Mononuclear cell (primary cell): ENCODE data around the gene STRN4. TPM values are rescaled to one million over a fixed set of nuclear protein-coding genes. Genes with fewer than 3 reads are reported as not detected.

ENCODE experiments used
- H3K27me3 ChIP-seq: 2 replicates; pipeline ENCODE4 v1.6.0; 2011; ENCODE audit warnings: low read length, control low read depth; ENCODE audit not compliant: insufficient read depth
- H3K4me1 ChIP-seq: 2 replicates; pipeline ENCODE4 v1.5.1; 2011; ENCODE audit warnings: mild to moderate bottlenecking, low read length, control low read depth; ENCODE audit not compliant: insufficient read depth
- H3K4me3 ChIP-seq: 2 replicates; pipeline ENCODE4 v1.5.1; 2011; ENCODE audit warnings: mild to moderate bottlenecking, low read length, moderate library complexity
- H3K9me3 ChIP-seq: 2 replicates; pipeline ENCODE4 v1.5.1; 2011; ENCODE audit warnings: low read depth, mild to moderate bottlenecking, control low read depth, low read length
- total RNA-seq: library from RNA; depleted of rRNA; stranded (reverse); fragments of >200 nt; gene quantifications from one replicate; pipeline ENCODE4 v1.2.3, GENCODE V29; 2012

STRN4 gene, protein sequence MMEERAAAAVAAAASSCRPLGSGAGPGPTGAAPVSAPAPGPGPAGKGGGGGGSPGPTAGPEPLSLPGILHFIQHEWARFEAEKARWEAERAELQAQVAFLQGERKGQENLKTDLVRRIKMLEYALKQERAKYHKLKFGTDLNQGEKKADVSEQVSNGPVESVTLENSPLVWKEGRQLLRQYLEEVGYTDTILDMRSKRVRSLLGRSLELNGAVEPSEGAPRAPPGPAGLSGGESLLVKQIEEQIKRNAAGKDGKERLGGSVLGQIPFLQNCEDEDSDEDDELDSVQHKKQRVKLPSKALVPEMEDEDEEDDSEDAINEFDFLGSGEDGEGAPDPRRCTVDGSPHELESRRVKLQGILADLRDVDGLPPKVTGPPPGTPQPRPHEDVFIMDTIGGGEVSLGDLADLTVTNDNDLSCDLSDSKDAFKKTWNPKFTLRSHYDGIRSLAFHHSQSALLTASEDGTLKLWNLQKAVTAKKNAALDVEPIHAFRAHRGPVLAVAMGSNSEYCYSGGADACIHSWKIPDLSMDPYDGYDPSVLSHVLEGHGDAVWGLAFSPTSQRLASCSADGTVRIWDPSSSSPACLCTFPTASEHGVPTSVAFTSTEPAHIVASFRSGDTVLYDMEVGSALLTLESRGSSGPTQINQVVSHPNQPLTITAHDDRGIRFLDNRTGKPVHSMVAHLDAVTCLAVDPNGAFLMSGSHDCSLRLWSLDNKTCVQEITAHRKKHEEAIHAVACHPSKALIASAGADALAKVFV
- 66.0 TPM for total RNA-seq

DNA sequence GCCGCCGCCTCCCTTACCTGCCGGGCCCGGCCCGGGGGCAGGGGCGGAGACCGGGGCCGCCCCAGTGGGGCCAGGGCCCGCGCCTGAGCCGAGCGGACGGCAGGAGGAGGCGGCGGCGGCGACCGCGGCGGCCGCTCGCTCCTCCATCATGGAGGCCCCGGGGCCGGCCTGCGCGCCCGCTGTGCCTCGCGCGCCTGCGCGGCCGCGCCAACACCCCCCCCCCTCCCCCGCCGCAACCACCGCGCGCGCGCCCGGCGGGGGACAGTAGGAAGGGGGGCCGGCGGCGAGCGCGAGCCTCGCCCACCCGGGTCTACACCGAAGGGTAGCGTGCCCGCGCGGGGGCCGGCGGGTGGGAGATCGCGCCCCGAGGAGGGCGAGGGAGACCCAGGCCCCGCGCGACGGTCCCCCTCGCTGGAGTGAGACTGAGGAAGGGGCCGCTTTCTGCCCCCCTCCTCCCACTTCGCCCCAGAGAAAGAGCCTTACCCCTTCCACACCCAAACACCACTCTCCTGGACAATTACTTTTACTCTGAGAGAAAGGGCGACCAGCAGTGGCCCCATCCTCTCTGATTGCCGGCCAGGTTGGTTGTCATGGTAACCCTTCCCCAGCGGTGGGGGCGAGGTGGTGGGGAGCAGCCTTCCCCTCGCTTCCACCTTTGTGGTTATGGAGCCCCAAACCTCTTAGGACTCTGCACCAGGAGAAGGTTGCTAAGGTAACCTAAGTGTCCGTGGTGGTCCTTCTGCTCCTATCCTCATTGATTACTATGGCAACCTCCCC lies at the start of gene STRN4:
STRN4 (minus strand) TSS at position 170 of the 777 bp plus-strand sequence; CDS start at position 150, 20 bp downstream.
- peaks cover 46% of the 10 kb centered on the region for H3K4me1 ChIP-seq
- peak within 1 kb of the TSS; percentile 74 for H3K4me3 ChIP-seq
- H3K9me3 ChIP-seq: no peaks in the 10 kb centered on the region
- no peaks in the 10 kb centered on the region for H3K27me3 ChIP-seq

DNA sequence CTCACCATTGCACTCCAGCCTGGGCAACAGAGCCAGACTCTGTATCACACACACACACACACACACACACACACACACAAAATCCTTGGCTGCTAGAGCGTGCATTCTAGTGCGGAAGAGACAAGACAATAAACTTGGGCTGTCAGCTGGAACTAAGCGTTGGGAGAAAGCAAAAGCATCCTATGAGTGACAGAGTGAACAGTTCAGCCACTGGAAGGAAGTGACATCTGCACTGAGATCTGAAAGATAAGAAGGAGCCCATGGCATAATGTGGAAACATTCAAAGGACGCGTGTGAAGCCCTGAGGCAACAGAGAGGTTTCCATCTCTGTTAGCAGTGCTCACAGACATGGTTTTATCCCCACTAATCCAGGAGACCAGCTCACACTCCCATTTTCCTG lies 45.7 kb upstream of the STRN4 start:
- Histone ChIP-seq H3K27me3 (no peaks in the 10 kb centered on the region), H3K9me3 (no peaks in the 10 kb centered on the region), H3K4me1 (peaks cover 20% of the 10 kb centered on the region), H3K4me3 (no peak overlapping the region)

DNA sequence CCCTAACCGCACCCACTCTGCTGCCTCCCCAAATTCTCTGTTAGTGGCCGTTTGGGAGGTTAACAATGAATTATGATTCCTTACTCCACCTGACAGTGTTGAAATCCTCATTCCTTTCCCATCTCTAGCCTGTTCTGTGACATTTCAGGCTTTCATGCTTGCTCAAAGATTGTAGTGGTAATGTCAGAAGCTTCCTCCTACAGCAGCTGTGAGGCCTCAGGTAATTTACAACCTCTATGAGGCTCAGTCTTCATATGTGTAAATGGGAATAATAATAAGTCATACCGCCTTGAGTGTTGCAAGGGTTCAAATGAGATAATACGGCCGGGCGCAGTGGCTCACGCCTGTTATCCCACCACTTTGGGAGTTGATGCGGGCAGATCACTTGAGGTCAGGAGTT lies 43.1 kb upstream of the STRN4 start:
- Histone ChIP-seq H3K4me1 (peaks cover 46% of the 10 kb centered on the region), H3K9me3 (no peaks in the 10 kb centered on the region), H3K4me3 (no peak overlapping the region), H3K27me3 (no peaks in the 10 kb centered on the region)

DNA sequence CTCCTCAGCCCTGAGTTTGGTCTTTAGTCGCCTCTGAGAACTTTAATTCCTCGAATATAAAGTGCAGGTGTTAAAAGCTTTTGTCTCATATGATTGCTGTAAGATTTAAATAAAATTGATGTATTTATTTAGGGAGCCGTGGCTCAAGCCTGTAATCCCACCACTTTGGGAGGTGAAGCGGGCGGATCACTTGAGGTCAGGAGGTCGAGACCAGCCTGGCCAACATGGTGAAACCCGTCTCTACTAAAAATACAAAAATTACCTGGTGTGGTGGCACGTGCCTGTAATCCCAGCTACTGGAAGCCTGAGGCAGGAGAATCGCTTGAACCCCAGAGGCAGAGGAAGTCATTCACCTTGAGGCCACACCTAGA lies 42.7 kb upstream of the STRN4 start:
- Histone ChIP-seq H3K4me3 (no peak overlapping the region), H3K4me1 (peaks cover 50% of the 10 kb centered on the region), H3K9me3 (no peaks in the 10 kb centered on the region), H3K27me3 (no peaks in the 10 kb centered on the region)

DNA sequence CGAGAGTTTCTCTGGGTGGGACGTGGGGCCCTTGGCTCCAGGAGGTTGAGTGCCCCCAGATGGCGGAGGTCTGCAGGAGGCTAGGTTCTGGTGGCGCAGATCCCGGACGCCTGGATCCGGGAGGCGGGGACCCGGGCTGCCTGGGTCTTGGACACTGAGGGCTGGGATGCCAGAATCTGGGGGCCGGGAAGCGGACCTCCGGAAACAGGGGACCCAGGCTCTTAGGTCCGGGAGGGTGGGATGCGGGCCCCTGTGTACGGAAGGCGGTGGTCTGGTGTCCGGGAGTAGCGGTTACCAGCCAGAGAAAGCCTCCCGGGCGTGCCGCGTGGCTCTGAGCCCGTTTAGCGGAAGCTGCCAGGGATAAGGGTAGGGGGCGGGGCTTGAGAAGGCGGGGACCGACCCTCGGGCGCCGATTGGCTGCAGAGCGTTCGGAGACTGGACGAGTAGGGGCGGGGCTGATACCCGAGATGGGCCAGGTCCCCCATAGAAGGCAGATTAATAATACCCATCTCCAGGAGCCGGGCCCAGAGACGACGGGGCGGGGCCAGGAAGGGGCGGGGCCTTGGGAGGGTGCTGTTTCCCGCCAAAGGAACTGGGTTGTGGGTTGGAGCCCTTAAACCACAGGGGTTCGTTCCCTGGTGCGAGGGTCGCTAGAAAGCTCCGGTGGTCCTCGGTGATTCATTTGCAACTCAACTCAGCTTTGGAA lies 42.2 kb upstream of the STRN4 start, which contains the start of gene SLC1A5:
SLC1A5 (minus strand) TSS at position 333 of the 706 bp plus-strand sequence. CDS start 629 bp downstream, outside the sequence.
- Histone ChIP-seq H3K4me1 (peaks cover 53% of the 10 kb centered on the region), H3K4me3 (peak within 1 kb of the TSS; percentile 78), H3K9me3 (no peaks in the 10 kb centered on the region), H3K27me3 (no peaks in the 10 kb centered on the region)

DNA sequence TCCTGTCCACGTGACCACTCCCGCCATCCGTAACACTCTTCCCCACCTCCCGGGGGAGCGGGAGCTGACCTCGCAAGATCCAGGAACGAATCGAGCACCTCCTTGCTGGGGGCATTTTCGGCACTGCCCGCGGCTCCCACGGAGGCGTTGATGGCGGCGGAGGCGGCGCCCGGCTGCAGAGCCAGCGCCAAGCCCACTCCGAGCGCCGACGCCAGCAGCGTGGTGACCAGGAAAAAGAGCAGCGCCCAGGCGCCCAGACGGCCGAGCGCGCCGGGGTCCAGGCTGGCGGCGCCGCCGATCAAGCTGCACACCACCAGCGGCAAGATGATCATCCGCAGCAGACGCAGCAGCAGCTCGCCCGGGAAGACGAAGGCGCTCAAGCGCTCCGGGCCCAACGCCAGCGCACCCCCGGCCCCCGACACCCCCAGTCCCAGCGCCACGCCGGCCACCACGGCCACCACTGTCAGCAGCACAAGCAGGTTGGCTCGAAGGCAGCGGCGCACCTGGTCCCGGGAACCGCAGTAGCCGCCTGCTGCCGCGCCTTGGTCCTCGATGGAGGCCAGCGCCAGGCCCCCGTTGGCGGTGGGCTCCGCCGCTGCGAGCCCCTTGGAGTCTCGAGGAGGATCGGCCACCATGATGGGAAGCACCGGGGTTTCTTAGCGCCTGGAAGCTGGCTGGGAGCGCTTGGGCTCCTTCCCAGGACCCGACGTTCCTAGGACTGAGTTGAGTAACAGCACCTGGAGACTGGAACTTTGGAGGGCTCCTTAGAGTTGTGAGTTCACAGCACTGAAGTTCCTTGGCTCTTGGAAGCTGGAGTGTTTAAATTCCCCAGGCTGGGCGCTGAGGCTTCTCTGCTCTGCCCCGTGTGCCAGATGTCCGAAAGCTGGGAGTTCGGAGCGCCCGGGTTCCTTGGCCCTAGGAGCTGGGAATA lies 41.3 kb upstream of the STRN4 start:
- Histone ChIP-seq H3K9me3 (no peaks in the 10 kb centered on the region), H3K4me3 (peak overlapping the region; percentile 78), H3K27me3 (no peaks in the 10 kb centered on the region), H3K4me1 (peaks cover 53% of the 10 kb centered on the region)

DNA sequence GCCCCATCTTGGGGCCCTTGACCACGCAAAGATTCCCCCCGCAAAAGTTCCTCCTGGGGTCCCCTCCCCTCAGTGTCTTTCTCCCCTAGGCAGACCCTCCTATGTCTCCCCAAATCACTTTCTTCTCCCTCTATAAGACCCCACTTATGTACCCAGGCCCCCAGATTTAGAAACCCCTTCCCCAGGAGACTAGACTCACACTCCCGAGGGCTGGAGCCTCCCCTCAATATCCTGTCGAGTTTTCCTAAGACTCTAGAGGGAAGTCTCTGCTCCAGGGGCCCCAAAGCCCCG lies 40.7 kb upstream of the STRN4 start:
- H3K9me3 ChIP-seq: no peaks in the 10 kb centered on the region
- H3K4me3 ChIP-seq: peak overlapping the region; percentile 78
- H3K27me3 ChIP-seq: no peaks in the 10 kb centered on the region
- H3K4me1 ChIP-seq: peaks cover 47% of the 10 kb centered on the region

DNA sequence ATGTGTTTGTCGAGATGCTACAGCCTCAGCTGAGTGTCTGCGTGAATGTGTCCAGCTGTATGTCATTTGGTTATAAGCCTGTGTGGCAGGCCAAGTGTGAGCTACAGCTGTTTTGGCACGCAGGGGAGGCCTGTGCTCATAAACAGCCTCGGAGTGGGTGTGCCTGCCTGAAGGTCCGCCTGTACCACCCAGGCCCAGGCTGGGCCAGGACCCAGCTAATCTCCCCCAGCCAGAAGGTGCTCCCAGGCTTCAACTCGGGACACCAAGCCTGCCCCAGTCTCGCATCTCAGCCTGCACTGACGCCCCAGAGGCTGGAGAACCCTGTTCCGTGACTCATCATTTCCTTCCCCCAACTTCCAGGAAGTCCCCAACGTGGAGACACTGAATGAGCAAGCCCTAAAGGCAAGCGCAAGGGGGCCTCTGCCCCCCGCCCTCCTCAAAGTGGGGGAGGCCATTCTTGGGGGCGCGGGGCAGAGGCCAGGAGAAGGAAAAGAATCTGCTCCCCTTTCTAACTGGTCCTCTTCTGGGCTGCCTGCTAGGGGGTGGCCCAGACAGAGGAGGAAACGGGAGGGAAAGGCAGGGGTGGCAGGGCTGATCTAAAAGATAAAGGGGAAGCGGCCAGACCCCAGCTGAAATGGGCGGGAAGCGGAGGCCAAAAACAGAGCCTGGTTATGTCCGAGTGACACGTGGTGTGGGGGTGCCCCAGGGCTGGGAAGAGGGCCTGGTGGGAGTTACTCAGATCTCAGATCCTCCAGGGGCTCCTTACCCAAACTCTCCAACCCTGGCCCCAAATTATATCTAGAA lies 40.2 kb upstream of the STRN4 start:
- no peaks in the 10 kb centered on the region for H3K9me3 ChIP-seq
- H3K27me3 ChIP-seq: no peaks in the 10 kb centered on the region
- peak overlapping the region; percentile 78 for H3K4me3 ChIP-seq
- H3K4me1 ChIP-seq: peaks cover 42% of the 10 kb centered on the region

DNA sequence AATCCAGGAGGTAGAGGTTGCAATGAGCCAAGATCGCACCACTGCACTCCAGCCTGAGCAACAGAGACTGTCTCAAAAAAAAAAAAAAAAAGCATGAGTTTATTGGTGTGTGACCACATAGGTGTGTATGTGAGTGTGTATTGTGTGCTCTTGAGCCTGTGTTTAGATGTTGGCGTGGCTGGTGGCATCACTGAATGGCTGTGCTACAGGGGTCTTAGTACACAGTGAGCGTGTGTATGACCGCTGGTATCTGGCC lies 39.7 kb upstream of the STRN4 start:
- no peaks in the 10 kb centered on the region for H3K9me3 ChIP-seq
- H3K4me1 ChIP-seq: peaks cover 42% of the 10 kb centered on the region
- no peaks in the 10 kb centered on the region for H3K27me3 ChIP-seq
- H3K4me3 ChIP-seq: peak overlapping the region; percentile 78

DNA sequence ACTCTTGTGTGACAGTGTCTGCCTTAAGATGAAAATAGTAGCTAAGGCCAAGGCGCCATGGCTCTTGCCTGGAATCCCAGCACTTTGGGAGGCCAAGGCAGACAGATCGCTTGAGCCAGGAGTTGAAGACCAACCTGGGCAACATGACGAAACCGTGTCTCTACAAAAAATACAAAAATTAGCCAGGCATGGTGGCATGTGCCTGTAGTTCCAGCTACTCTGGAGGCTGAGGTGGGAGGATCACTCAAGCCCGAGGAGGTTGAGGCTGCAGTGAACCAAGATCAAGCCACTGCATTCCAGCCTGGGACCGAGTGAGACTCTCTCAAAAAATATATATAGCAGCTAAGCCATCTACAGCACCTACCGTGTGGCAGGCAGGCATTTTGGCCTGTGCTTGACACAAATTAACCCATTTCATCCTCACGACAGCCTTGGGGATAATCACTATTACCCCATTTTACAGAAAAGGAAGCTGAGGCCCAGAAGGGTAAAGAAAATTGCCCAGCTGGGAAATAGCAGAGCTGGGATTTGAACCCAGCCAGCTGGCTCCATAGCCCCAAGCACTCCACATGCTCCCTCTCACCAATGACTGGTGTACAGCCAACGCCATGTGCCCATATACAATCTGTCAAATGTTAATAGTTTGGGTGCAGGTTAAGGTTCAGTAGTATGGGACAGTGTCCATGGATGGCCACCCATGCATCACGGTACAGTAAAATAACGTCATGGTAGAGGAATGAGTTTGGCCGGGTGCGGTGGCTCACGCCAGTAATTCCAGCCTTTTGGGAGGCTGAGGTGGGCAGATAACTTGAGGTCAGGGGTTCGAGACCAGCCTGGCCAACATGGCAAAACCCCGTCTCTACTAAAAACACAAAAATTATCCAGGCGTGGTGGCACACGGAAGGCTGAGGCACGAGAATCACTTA lies 39.1 kb upstream of the STRN4 start:
- Histone ChIP-seq H3K4me3 (no peak overlapping the region), H3K4me1 (peaks cover 42% of the 10 kb centered on the region), H3K9me3 (no peaks in the 10 kb centered on the region), H3K27me3 (no peaks in the 10 kb centered on the region)

DNA sequence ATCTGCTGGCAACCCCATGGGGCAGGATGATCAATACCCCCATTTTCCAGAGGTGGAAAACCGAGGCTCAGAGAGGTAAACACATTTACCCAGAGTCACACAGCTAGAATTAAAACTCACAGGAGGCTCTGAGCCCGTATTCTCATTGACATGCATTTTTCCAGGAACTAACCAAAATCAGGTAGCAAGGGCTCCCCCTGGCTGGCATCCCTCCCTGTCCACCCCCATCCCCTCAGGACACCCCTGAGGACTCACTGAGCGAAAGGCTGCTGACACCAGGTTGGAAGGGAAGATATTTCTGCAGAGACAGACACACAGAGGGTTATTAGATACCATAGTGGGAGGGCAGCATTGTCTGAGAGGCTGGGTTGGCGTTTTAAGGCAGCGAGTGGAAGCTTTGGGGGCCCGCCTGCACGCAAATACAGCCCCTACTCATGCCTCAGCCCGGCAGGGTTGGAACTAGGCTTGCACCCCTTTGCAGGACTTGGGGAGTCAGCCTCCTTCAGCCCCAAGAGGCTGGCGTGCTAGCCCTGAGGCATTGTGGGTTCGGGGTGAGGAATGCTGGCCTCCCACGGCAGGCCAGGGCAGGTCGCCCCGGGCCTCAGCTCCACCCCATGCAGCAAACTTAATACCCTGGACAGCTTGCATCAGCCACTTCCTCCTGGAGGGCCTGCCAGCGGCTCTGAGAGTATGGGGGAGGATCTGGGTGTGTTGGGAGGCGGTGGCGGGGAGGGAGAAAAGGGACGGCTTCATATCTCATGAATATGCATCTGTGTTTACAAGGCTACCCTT lies 38.2 kb upstream of the STRN4 start:
- Histone ChIP-seq H3K9me3 (no peaks in the 10 kb centered on the region), H3K4me1 (peaks cover 42% of the 10 kb centered on the region), H3K4me3 (no peak overlapping the region), H3K27me3 (no peaks in the 10 kb centered on the region)

DNA sequence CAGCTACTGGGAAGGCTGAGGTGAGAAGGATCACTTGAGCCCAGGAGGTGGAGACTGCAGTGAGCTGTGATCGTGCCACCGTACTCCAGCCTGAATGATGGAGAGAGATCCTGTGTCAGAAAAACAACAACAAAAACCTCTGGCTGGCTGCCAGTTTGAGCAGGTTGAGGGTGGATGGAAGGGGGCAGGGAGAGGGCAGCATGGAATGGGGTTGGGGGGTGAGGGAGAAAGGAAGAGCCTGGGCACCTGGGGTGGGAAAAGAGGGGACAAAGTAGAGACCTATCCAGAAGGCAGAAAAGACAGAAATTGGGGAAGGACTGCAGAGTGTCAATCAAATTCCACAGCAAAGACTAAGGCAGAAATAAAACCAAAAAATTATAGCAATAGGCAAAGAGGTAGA lies 37.4 kb upstream of the STRN4 start:
- H3K9me3 ChIP-seq: no peaks in the 10 kb centered on the region
- H3K4me3 ChIP-seq: no peak overlapping the region
- no peaks in the 10 kb centered on the region for H3K27me3 ChIP-seq
- peaks cover 44% of the 10 kb centered on the region for H3K4me1 ChIP-seq
